AG10803 (cell line): Measurements from ENCODE around the gene AUH.

Source experiments
- DNase-seq: peaks from one replicate; pipeline ENCODE4 v3.0.0; 2010; ENCODE audit warnings: low read depth
- H3K4me3 ChIP-seq: 2 replicates; pipeline ENCODE4 v1.5.1; 2011; ENCODE audit warnings: mild to moderate bottlenecking, low read length, control low read depth
- CTCF ChIP-seq: conservative IDR thresholded peaks from 2 replicates; pipeline ENCODE4 v1.5.1; 2011; ENCODE audit warnings: mild to moderate bottlenecking, low read length, control low read depth, inconsistent platforms

The AUH gene

GRCh38 chr9:91256235-91256634, 105.5 kb downstream of the AUH start:
- no peak overlapping the region for H3K4me3 ChIP-seq
- DNase-seq, result no peak
- no peak for TF ChIP-seq CTCF

GRCh38 chr9:91255327-91255726, 106.4 kb downstream of the AUH start:
- no peak for TF ChIP-seq CTCF
- DNase-seq, result peak; percentile 74
- H3K4me3 ChIP-seq, result no peak overlapping the region

- DNase-seq, result no peak
- TF ChIP-seq CTCF, result no peak
- H3K4me3 ChIP-seq, result no peak overlapping the region
Measured at GRCh38 chr9:91253488-91253887, 108.2 kb downstream of the AUH start.

GRCh38 chr9:91248707-91249106, 113.0 kb downstream of the AUH start:
- H3K4me3 ChIP-seq, result no peak overlapping the region
- TF ChIP-seq CTCF, result no peak
- no peak for DNase-seq

GRCh38 chr9:91247278-91247677, 114.4 kb downstream of the AUH start:
- no peak for DNase-seq
- no peak overlapping the region for H3K4me3 ChIP-seq

GRCh38 chr9:91246846-91247245, 114.9 kb downstream of the AUH start:
- no peak for TF ChIP-seq CTCF
- no peak overlapping the region for H3K4me3 ChIP-seq
- DNase-seq, result no peak

More at GRCh38 chr9:91247278-91247677, 114.4 kb downstream of the AUH start:
- no peak for TF ChIP-seq CTCF

DNA sequence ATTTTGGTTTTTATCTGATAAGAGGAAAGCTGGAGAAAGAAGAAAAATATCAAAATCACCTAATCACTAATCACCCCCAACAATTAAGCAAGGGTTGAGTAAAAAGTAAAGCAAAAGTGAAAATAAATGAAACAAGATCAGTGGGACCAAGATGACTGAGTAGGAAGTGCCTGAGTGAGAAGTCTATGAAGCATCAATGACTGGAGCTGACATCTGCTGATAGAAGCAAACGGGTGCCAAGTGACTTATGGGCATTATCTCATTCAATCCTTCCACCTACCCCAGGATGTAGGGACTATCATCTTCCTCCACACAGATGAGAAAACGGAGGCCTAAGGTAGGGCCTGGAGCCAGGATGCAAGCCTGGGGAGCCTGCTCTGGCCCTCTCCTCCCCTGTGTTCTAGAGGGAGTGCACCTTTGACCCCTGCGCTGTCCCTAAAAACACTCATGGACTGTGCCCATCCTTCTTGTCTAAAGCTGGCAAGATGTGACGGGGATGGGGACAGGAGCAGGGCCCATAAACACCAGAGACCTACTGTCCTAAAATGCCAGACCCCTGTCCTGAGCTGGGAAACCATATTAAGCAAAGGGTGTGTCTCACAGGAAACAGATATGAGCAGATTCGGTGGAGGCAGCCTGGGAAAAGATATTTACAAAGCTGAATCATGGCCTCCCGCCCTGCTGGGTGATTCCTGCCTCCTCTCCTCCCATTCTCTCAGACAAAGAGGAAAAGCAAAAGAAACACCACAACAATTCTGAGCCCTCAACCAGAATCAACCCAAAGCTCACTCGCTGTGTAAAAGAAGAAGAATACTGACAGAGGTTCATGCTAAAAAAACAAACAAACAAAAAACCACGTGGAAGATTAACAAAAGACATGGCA, 116.0 kb downstream of the AUH start:
- DNase-seq, result no peak
- no peak overlapping the region for H3K4me3 ChIP-seq
- no peak for TF ChIP-seq CTCF
